Liver (tissue), 9 donors: ENCODE data around the gene ULK4. TPM values are rescaled to one million over a fixed set of nuclear protein-coding genes. Genes with fewer than 3 reads are reported as not detected.

Experiments
- DNase-seq: peaks from one replicate; pipeline ENCODE4 v3.0.0-alpha.2; 2017; ENCODE audit warnings: low spot score
- H3K27ac ChIP-seq, 2 donors: one replicate each; pipeline ENCODE4 v1.7.0; 2013; ENCODE audit warnings: inconsistent platforms in 2 of 2, low read length in 2 of 2, control low read depth in 1 of 2, low read depth in 1 of 2, mild to moderate bottlenecking in 1 of 2
- H3K27me3 ChIP-seq, 4 donors: one replicate each; pipeline versions ENCODE4 v1.6.1 to v1.7.0; 2013; ENCODE audit warnings: low read length in 3 of 4, inconsistent platforms in 1 of 4, mild to moderate bottlenecking in 1 of 4, moderate library complexity in 1 of 4; ENCODE audit not compliant: control insufficient read depth in 4 of 4, insufficient read depth in 4 of 4
- H3K36me3 ChIP-seq, 4 donors: one replicate each; pipeline versions ENCODE4 v1.6.1 to v1.7.0; 2013; ENCODE audit warnings: low read length in 3 of 4, mild to moderate bottlenecking in 3 of 4, low read depth in 1 of 4, moderate library complexity in 1 of 4; ENCODE audit not compliant: control insufficient read depth in 4 of 4, insufficient read depth in 3 of 4
- H3K4me1 ChIP-seq, 4 donors: one replicate each; pipeline versions ENCODE4 v1.6.1 to v1.7.0; 2013; ENCODE audit warnings: low read length in 3 of 4, mild to moderate bottlenecking in 3 of 4, moderate library complexity in 1 of 4; ENCODE audit not compliant: control insufficient read depth in 4 of 4, insufficient read depth in 4 of 4
- H3K4me3 ChIP-seq, 3 donors: one replicate each; pipeline versions ENCODE4 v1.6.1 to v1.7.0; 2013; ENCODE audit warnings: low read length in 3 of 3, control low read depth in 1 of 3, low read depth in 1 of 3, mild to moderate bottlenecking in 1 of 3
- H3K9ac ChIP-seq, 2 donors: one replicate each; pipeline ENCODE4 v1.7.0; 2013; ENCODE audit warnings: low read length in 2 of 2, mild to moderate bottlenecking in 2 of 2, moderate library complexity in 2 of 2, control low read depth in 1 of 2, low read depth in 1 of 2
- H3K9me3 ChIP-seq, 4 donors: one replicate each; pipeline versions ENCODE4 v1.6.1 to v1.7.0; 2013; ENCODE audit warnings: low read length in 3 of 4; ENCODE audit not compliant: control insufficient read depth in 4 of 4
- EGR1 ChIP-seq, 2 donors: IDR thresholded peaks; 2 replicates each; pipeline ENCODE4 v1.6.1; 2016 to 2018; ENCODE audit warnings: antibody characterized with exemption in 2 of 2, low read depth in 2 of 2
- FOXA1 ChIP-seq: IDR thresholded peaks from 2 replicates; pipeline ENCODE4 v1.6.1; 2016; ENCODE audit warnings: antibody characterized with exemption
- FOXA2 ChIP-seq: IDR thresholded peaks from 2 replicates; pipeline ENCODE4 v1.6.1; 2016; ENCODE audit warnings: antibody characterized with exemption
- GABPA ChIP-seq, 2 donors: IDR thresholded peaks in 1 of 2; conservative IDR thresholded peaks in 1 of 2; 2 replicates each; pipeline ENCODE4 v1.6.1; 2016; ENCODE audit warnings: antibody characterized with exemption in 2 of 2, mild to moderate bottlenecking in 1 of 2, moderate library complexity in 1 of 2
- HNF4A ChIP-seq, 2 donors: conservative IDR thresholded peaks; 2 replicates each; pipeline ENCODE4 v1.6.1; 2016; ENCODE audit warnings: antibody characterized with exemption in 2 of 2, mild to moderate bottlenecking in 2 of 2
- HNF4G ChIP-seq: IDR thresholded peaks from 2 replicates; pipeline ENCODE4 v1.6.1; 2016; ENCODE audit warnings: antibody characterized with exemption
- JUND ChIP-seq, 2 donors: IDR thresholded peaks; 2 replicates each; pipeline ENCODE4 v1.6.1; 2016; ENCODE audit warnings: antibody characterized with exemption in 2 of 2
- NR2F2 ChIP-seq: IDR thresholded peaks from 2 replicates; pipeline ENCODE4 v1.6.1; 2016; ENCODE audit warnings: antibody characterized with exemption
- RAD21 ChIP-seq, 2 donors: IDR thresholded peaks; 2 replicates each; pipeline ENCODE4 v1.6.1; 2016; ENCODE audit warnings: antibody characterized with exemption in 2 of 2, mild to moderate bottlenecking in 2 of 2
- RXRA ChIP-seq, 2 donors: IDR thresholded peaks; 2 replicates each; pipeline ENCODE4 v1.6.1; 2017 to 2018; ENCODE audit warnings: antibody characterized with exemption in 2 of 2, mild to moderate bottlenecking in 1 of 2
- SP1 ChIP-seq: IDR thresholded peaks from 2 replicates; pipeline ENCODE4 v1.6.1; 2018; ENCODE audit warnings: antibody characterized with exemption, mild to moderate bottlenecking
- TAF1 ChIP-seq: conservative IDR thresholded peaks from 2 replicates; pipeline ENCODE4 v1.6.1; 2016; ENCODE audit warnings: antibody characterized with exemption, mild to moderate bottlenecking
- YY1 ChIP-seq: IDR thresholded peaks from 2 replicates; pipeline ENCODE4 v1.6.1; 2016; ENCODE audit warnings: antibody characterized with exemption, mild to moderate bottlenecking
- WGBS: extraction: QIAGEN DNeasy Blood & Tissue Kit; methylation state at CpG from one replicate; pipeline ENCODE4 v1.1.7; 2013; 5-methylcytosine and 5-hydroxymethylcytosine counted together
- polyA plus RNA-seq, 2 donors: library from polyadenylated mRNA; stranded (reverse) in 1 of 2; unstranded in 1 of 2; fragments of 200-250 nt in 1 of 2; fragments of >200 nt in 1 of 2; fragmentation: Nextera tagmentation in 1 of 2; extraction: Ambion mirVana in 1 of 2; gene quantifications; one replicate each; pipeline versions ENCODE4 v1.2.1 to v1.2.3, GENCODE V29; 2013 to 2015
- total RNA-seq, 2 donors: library from RNA; depleted of rRNA; stranded (reverse); fragments of >200 nt; gene quantifications; one replicate each; pipeline ENCODE4 v1.2.3, GENCODE V29; 2014
- TF ChIP-seq, protein P1 (sequence below): IDR thresholded peaks from 2 replicates; pipeline ENCODE4 v1.6.1; 2016; ENCODE audit warnings: antibody characterized with exemption
- TF ChIP-seq, protein P2 (sequence below): IDR thresholded peaks from 2 replicates; pipeline ENCODE4 v1.6.1; 2016; ENCODE audit warnings: antibody characterized with exemption
- TF ChIP-seq, protein P3 (sequence below): IDR thresholded peaks from 2 replicates; pipeline ENCODE4 v1.6.1; 2016; ENCODE audit warnings: antibody characterized with exemption
- TF ChIP-seq, protein P4 (sequence below): fragments of 150-350 bp; IDR thresholded peaks from 2 replicates; pipeline ENCODE4 v1.5.1; 2017; ENCODE audit warnings: improper control_type of control experiment, low read depth, low read length; ENCODE audit not compliant: missing input control
- TF ChIP-seq, protein P5 (sequence below): IDR thresholded peaks from 2 replicates; pipeline ENCODE4 v1.6.1; 2016; ENCODE audit warnings: antibody characterized with exemption, mild to moderate bottlenecking
- donor health status: healthy.
- donor health status: healthy.
- donor health status: healthy.
- donor health status: healthy.
- donor health status: healthy.

ULK4 gene
- total and polyA plus RNA-seq, 4 donors, result 1.1 to 11.5 (median 3.2) TPM

DNA sequence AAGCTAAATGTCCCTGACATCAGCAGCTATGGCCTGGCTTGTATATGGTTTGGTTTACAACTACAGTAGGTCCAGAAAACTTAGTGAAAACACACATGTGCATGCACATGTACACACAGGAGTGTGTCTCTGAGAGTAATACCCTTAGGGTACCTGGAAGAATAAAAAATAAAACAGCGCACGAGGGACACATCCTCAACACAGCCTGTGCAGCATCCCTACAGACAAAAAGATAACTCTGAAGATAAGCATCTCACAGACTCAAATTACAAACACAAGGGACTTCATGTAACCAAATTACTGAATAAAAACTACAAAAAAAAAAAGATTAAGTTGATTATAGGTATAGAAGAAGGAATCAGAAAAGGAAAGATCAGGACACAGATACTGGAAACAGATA lies 653.8 kb downstream of the ULK4 start:
- WGBS, result 93% methylated on average over 2 of the region's 2 CpGs
- Histone ChIP-seq H3K36me3 (no peaks in the 10 kb centered on the region), H3K9me3 (no peaks in the 10 kb centered on the region), H3K27me3 (no peaks in the 10 kb centered on the region), H3K9ac (no peak overlapping the region), H3K4me3 (no peak overlapping the region), H3K4me1 (no peaks in the 10 kb centered on the region), H3K27ac (no peak overlapping the region)
- no peak for TF ChIP-seq TAF1
- TF ChIP-seq RXRA (IDR thresholded peaks at IDR 0.05), result no peak
- TF ChIP-seq, protein P1, sequence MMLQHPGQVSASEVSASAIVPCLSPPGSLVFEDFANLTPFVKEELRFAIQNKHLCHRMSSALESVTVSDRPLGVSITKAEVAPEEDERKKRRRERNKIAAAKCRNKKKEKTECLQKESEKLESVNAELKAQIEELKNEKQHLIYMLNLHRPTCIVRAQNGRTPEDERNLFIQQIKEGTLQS, result no peak
- no peak for TF ChIP-seq GABPA (IDR thresholded peaks at IDR 0.05 in 1 of 2, conservative IDR thresholded peaks at IDR 0.05 in 1 of 2)
- no peak for TF ChIP-seq HNF4A (conservative IDR thresholded peaks at IDR 0.05)
- TF ChIP-seq, protein P2, sequence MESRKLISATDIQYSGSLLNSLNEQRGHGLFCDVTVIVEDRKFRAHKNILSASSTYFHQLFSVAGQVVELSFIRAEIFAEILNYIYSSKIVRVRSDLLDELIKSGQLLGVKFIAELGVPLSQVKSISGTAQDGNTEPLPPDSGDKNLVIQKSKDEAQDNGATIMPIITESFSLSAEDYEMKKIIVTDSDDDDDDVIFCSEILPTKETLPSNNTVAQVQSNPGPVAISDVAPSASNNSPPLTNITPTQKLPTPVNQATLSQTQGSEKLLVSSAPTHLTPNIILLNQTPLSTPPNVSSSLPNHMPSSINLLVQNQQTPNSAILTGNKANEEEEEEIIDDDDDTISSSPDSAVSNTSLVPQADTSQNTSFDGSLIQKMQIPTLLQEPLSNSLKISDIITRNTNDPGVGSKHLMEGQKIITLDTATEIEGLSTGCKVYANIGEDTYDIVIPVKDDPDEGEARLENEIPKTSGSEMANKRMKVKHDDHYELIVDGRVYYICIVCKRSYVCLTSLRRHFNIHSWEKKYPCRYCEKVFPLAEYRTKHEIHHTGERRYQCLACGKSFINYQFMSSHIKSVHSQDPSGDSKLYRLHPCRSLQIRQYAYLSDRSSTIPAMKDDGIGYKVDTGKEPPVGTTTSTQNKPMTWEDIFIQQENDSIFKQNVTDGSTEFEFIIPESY, result no peak
- no peak for TF ChIP-seq FOXA2
- TF ChIP-seq EGR1 (IDR thresholded peaks at IDR 0.05; ENCODE audit: low read depth in 2 of 2), result no peak
- TF ChIP-seq JUND (IDR thresholded peaks at IDR 0.05), result no peak
- no peak for TF ChIP-seq NR2F2
- DNase-seq, result no peak

DNA sequence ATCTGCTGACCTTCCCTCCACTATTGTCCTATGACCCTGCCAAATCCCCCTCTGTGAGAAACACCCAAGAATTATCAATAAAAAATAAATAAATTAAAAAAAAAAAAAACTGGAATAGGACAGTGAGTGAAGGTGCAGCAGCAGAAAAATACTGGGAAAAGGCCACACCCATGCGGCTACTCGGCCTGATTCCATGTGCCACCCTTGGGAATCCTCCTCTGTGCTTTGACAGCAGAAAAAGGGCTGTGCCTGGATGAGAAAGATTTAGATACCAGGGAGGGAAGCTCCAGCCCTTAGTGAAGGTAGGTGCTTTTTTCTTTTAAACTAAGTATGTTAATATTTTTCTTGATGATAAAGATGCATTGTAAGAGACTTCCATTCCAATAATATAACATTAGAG lies 654.8 kb downstream of the ULK4 start:
- Histone ChIP-seq H3K9ac (no peak overlapping the region), H3K27ac (no peak overlapping the region), H3K4me1 (peaks cover 0 to 3% (median 1%) of the 10 kb centered on the region in 4 donors), H3K4me3 (no peak overlapping the region), H3K27me3 (no peaks in the 10 kb centered on the region), H3K36me3 (no peaks in the 10 kb centered on the region), H3K9me3 (no peaks in the 10 kb centered on the region)
- WGBS, result 93% methylated on average over 2 of the region's 2 CpGs
- no peak for DNase-seq
- TF ChIP-seq, protein P2, result no peak
- TF ChIP-seq FOXA2 (no peak), HNF4A (conservative IDR thresholded peaks at IDR 0.05) (no peak), GABPA (IDR thresholded peaks at IDR 0.05 in 1 of 2, conservative IDR thresholded peaks at IDR 0.05 in 1 of 2) (no peak), JUND (IDR thresholded peaks at IDR 0.05) (no peak), HNF4G (no peak), EGR1 (IDR thresholded peaks at IDR 0.05; ENCODE audit: low read depth in 2 of 2) (no peak), SP1 (no peak), FOXA1 (no peak), TAF1 (no peak), NR2F2 (no peak), YY1 (no peak), RAD21 (IDR thresholded peaks at IDR 0.05) (no peak), RXRA (IDR thresholded peaks at IDR 0.05) (no peak)
- TF ChIP-seq, protein P3, sequence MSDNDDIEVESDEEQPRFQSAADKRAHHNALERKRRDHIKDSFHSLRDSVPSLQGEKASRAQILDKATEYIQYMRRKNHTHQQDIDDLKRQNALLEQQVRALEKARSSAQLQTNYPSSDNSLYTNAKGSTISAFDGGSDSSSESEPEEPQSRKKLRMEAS, result no peak
- TF ChIP-seq, protein P1, result no peak
- TF ChIP-seq, protein P4, sequence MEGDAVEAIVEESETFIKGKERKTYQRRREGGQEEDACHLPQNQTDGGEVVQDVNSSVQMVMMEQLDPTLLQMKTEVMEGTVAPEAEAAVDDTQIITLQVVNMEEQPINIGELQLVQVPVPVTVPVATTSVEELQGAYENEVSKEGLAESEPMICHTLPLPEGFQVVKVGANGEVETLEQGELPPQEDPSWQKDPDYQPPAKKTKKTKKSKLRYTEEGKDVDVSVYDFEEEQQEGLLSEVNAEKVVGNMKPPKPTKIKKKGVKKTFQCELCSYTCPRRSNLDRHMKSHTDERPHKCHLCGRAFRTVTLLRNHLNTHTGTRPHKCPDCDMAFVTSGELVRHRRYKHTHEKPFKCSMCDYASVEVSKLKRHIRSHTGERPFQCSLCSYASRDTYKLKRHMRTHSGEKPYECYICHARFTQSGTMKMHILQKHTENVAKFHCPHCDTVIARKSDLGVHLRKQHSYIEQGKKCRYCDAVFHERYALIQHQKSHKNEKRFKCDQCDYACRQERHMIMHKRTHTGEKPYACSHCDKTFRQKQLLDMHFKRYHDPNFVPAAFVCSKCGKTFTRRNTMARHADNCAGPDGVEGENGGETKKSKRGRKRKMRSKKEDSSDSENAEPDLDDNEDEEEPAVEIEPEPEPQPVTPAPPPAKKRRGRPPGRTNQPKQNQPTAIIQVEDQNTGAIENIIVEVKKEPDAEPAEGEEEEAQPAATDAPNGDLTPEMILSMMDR, result no peak
- TF ChIP-seq, protein P5, sequence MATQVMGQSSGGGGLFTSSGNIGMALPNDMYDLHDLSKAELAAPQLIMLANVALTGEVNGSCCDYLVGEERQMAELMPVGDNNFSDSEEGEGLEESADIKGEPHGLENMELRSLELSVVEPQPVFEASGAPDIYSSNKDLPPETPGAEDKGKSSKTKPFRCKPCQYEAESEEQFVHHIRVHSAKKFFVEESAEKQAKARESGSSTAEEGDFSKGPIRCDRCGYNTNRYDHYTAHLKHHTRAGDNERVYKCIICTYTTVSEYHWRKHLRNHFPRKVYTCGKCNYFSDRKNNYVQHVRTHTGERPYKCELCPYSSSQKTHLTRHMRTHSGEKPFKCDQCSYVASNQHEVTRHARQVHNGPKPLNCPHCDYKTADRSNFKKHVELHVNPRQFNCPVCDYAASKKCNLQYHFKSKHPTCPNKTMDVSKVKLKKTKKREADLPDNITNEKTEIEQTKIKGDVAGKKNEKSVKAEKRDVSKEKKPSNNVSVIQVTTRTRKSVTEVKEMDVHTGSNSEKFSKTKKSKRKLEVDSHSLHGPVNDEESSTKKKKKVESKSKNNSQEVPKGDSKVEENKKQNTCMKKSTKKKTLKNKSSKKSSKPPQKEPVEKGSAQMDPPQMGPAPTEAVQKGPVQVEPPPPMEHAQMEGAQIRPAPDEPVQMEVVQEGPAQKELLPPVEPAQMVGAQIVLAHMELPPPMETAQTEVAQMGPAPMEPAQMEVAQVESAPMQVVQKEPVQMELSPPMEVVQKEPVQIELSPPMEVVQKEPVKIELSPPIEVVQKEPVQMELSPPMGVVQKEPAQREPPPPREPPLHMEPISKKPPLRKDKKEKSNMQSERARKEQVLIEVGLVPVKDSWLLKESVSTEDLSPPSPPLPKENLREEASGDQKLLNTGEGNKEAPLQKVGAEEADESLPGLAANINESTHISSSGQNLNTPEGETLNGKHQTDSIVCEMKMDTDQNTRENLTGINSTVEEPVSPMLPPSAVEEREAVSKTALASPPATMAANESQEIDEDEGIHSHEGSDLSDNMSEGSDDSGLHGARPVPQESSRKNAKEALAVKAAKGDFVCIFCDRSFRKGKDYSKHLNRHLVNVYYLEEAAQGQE, result no peak
